Breast epithelium (tissue), 4 donors: Measurements from ENCODE around the gene IQCN. TPM values are rescaled to one million over a fixed set of nuclear protein-coding genes. Genes with fewer than 3 reads are reported as not detected.
A peak's percentile ranks its signal among the peaks of the same experiment; 100 is the strongest.

ENCODE experiments used
- DNase-seq, 2 donors: peaks; one replicate each; pipeline ENCODE4 v3.0.0-alpha.2; 2019; ENCODE audit warnings: low spot score in 2 of 2
- H3K27ac ChIP-seq, 2 donors: fragments of 200-600 bp; sonication (generic) in 1 of 2; one replicate each; pipeline ENCODE4 v1.5.1; 2016 to 2019; ENCODE audit warnings: mild to moderate bottlenecking in 1 of 2
- H3K27me3 ChIP-seq, 2 donors: fragments of 200-600 bp; sonication (generic) in 1 of 2; one replicate each; pipeline versions ENCODE4 v1.5.1 to v1.6.0; 2017 to 2019; ENCODE audit warnings: control low read depth in 1 of 2, mild to moderate bottlenecking in 1 of 2
- H3K36me3 ChIP-seq: fragments of 200-600 bp; one replicate; pipeline ENCODE4 v1.5.1; 2019
- H3K4me1 ChIP-seq, 2 donors: fragments of 200-600 bp; sonication (generic); one replicate each; pipeline ENCODE4 v1.5.1; 2016 to 2019; ENCODE audit warnings: control low read depth in 1 of 2
- H3K4me3 ChIP-seq, 3 donors: fragments of 200-600 bp; sonication (generic); 1 replicate in 2 of 3; 2 replicates in 1 of 3; pipeline ENCODE4 v1.5.1; 2016 to 2019; ENCODE audit warnings: mild to moderate bottlenecking in 3 of 3, moderate library complexity in 2 of 3
- H3K9me3 ChIP-seq, 2 donors: fragments of 200-600 bp; sonication (generic) in 1 of 2; one replicate each; pipeline ENCODE4 v1.5.1; 2016 to 2019; ENCODE audit warnings: control low read depth in 1 of 2
- POLR2A ChIP-seq: fragments of 450-650 bp; IDR thresholded peaks from one replicate; pipeline ENCODE4 v1.6.1; 2016; ENCODE audit warnings: antibody characterized with exemption, mild to moderate bottlenecking, moderate library complexity
- POLR2AphosphoS5 ChIP-seq, 3 donors: sonication (generic); formaldehyde crosslinking; IDR thresholded peaks; one replicate each; pipeline ENCODE4 v1.6.1; 2017; ENCODE audit warnings: antibody characterized with exemption in 3 of 3
- intact Hi-C: fragments of 100-400 bp; cut with DNase I; formaldehyde crosslinking; loops from one replicate; pipeline ENCODE4 v1.15.1; 2023; ENCODE audit warnings: low total_unique reads
- total RNA-seq, 3 donors: library from RNA; depleted of rRNA; stranded (reverse); fragments of >200 nt; gene quantifications; one replicate each; pipeline ENCODE4 v1.1.0, GENCODE V29; 2016
- TF ChIP-seq, protein P1 (sequence below), 3 donors: fragments of 450-650 bp; IDR thresholded peaks; one replicate each; pipeline ENCODE4 v1.5.1; 2016 to 2017; ENCODE audit warnings: antibody characterized with exemption in 3 of 3, mild to moderate bottlenecking in 3 of 3, moderate library complexity in 3 of 3

The IQCN gene
- total RNA-seq, 3 donors from 2014 or later: 7.0 to 16.6 (median 9.5) TPM

DNA sequence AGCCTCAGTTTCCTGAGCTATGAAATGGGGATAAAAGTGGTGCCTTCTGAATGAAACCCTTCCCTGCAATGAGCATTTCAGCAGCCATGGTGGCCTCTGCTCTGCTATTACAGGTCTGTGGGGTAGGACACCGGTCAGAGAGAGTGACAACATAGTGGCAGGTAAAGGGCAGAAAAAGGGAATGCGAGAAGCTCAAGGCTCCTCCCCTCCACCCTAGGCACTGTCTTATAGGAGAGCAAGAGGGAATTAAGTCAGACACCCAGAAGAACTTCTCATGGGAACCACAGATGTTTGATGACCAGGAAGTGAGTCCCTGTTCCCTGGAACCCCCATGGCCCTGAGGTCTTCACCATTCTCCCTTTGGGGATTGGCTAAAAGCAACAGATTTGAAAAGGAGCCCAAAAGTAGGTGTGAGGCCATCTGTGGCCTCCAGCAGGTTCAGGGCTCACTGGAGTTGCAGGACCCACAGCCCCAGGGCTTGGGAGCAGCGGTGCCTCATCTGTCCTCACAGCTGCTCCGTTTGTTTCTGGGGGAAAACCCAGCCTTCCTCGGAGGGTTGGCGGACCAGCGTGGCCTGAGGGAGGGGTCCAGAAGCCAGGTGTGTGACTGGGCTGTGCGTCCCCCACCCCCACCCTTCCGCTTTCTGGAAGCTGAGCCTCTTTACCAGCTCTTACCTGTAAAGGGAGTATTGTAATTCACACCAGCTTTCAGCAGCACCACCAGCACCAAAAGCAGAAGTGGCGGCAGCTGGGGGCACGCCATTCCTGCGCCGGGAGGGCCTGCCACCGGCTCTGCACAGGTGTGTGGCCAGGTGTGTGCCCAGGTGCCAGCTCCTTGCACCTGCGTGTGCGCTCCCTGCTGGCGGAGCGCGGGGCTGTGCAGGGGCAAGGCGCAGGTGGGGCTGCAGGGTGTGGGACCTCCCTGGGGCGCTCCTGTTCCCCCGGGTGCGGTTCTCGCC, 19.4 kb downstream of the IQCN start:
- Histone ChIP-seq H3K27ac (no peak overlapping the region), H3K9me3 (no peaks in the 10 kb centered on the region), H3K4me3 (no peak overlapping the region), H3K4me1 (no peaks in the 10 kb centered on the region), H3K27me3 (no peaks in the 10 kb centered on the region), H3K36me3 (peaks cover 7% of the 10 kb centered on the region)
- intact Hi-C loops: loop anchor here (5.0 kb wide), 1 partner anchor 1623 kb away; no protein-coding TSS in a partner anchor
- no peak for TF ChIP-seq POLR2A
- no peak for TF ChIP-seq POLR2AphosphoS5 (IDR thresholded peaks at IDR 0.05)
- TF ChIP-seq, protein P1, sequence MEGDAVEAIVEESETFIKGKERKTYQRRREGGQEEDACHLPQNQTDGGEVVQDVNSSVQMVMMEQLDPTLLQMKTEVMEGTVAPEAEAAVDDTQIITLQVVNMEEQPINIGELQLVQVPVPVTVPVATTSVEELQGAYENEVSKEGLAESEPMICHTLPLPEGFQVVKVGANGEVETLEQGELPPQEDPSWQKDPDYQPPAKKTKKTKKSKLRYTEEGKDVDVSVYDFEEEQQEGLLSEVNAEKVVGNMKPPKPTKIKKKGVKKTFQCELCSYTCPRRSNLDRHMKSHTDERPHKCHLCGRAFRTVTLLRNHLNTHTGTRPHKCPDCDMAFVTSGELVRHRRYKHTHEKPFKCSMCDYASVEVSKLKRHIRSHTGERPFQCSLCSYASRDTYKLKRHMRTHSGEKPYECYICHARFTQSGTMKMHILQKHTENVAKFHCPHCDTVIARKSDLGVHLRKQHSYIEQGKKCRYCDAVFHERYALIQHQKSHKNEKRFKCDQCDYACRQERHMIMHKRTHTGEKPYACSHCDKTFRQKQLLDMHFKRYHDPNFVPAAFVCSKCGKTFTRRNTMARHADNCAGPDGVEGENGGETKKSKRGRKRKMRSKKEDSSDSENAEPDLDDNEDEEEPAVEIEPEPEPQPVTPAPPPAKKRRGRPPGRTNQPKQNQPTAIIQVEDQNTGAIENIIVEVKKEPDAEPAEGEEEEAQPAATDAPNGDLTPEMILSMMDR (IDR thresholded peaks at IDR 0.05): no peak
- no peak for DNase-seq

DNA sequence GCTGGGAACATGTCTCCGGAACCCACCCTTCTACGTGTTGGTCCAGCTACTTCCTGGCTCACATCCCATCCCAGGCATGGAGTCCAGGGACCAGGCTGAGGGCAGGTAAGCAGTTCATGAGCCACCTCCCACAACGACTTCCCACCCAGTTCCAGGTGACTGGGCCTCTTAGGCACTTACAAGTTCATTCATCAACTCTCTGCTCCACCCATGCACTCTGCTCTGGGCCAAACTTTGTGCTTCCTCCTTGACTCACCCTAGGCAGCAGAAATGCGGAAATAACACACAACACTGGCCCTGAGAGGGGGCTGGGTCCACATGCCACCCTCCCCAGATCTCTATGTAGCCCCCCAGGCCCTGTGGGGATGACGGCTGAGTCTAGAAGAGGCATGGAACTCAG, 20.5 kb downstream of the IQCN start:
- Histone ChIP-seq H3K27ac (no peak overlapping the region), H3K4me3 (no peak overlapping the region), H3K4me1 (no peaks in the 10 kb centered on the region), H3K9me3 (no peaks in the 10 kb centered on the region), H3K36me3 (peaks cover 7% of the 10 kb centered on the region), H3K27me3 (no peaks in the 10 kb centered on the region)
- DNase-seq: no peak
- TF ChIP-seq, protein P1 (IDR thresholded peaks at IDR 0.05): no peak
- TF ChIP-seq POLR2AphosphoS5 (IDR thresholded peaks at IDR 0.05): no peak
- TF ChIP-seq POLR2A: no peak
- intact Hi-C loops: no loop called here

DNA sequence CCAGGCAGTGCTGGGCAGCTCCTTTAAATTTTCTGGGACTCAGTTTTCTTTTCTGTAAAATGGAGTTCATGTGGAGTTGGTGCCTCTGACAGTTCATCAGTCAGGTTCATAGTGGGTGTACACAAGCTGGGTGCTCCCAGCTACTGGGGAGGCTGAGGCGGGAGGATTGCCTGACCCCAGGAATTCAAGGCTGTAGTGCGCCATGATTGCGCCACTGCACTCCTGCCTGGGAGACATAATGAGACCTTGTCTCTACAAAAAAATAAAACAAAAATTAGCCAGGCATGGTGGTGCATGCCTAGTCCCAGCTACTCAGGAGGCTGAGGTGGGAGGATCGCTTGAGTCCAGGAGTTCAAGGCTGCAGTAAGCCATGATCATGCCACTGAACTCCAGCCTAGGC, 21.1 kb downstream of the IQCN start:
- intact Hi-C loops: no loop called here
- no peak overlapping the region for H3K27ac ChIP-seq
- TF ChIP-seq, protein P1 (IDR thresholded peaks at IDR 0.05): no peak
- no peak for TF ChIP-seq POLR2AphosphoS5 (IDR thresholded peaks at IDR 0.05)
- no peak for TF ChIP-seq POLR2A

DNA sequence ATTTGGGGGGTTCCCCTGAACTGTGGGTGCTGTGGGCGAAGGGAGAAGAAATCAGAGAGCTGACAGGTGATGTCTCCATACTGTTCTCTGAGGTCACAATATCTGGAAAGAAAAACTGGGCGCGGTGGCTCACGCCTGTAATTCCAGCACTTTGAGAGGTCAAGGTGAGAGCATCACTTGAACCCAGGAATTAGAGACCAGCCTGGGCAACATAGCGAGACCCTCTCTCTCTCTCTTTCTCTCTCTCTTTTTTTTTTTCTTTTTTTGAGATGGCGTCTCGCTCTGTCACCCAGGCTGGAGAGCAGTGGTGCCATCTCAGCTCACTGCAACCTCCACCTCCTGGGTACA, 21.9 kb downstream of the IQCN start:
- intact Hi-C loops: no loop called here
- Histone ChIP-seq H3K27me3 (no peaks in the 10 kb centered on the region), H3K27ac (no peak overlapping the region), H3K4me3 (no peak overlapping the region), H3K4me1 (no peaks in the 10 kb centered on the region), H3K9me3 (no peaks in the 10 kb centered on the region), H3K36me3 (peaks cover 4% of the 10 kb centered on the region)
- TF ChIP-seq POLR2AphosphoS5 (IDR thresholded peaks at IDR 0.05) (no peak), POLR2A (no peak)
- TF ChIP-seq, protein P1 (IDR thresholded peaks at IDR 0.05): no peak
- no peak for DNase-seq

More for the DNA sequence above, 21.1 kb downstream of the IQCN start:
- Histone ChIP-seq H3K9me3 (no peaks in the 10 kb centered on the region), H3K36me3 (peaks cover 7% of the 10 kb centered on the region), H3K27me3 (no peaks in the 10 kb centered on the region), H3K4me3 (no peak overlapping the region), H3K4me1 (no peaks in the 10 kb centered on the region)
- no peak for DNase-seq

DNA sequence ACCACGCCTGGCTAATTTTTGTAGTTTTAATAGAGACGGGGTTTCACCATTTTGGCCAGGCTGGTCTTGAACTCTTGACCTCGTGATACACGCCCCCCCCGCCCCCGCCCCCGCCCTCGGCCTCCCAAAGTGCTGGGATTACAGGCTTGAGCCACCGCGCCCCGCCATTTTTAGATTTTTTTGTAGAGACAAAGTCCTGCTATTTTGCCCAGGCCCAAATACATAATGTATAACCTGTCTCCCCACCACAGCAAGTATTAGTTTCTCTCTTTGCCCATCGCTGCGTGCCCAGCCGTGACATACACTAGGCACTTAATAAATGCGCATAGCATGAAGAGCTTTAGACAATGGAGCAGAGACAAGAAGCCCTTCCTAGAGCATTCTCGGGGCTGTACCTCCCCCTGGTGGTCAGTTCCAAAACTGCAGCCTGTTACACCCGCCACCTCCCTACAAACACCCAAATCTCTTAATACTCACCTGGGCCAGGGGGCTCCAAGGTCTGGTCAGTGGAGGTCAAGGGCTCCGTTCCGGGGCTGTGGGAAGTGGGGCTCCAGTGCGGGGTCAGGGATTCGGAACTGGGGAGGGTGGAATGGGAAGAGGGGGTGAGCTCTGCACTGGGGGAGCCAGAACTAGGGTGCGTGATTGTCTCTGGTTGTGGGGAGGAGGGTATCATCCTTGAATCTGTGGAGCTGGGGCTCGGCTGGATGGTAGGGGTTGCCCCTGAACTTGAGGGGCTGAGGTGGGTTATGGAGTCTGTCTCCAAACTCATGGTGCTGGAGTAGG, 22.5 kb downstream of the IQCN start:
- H3K4me3 ChIP-seq: no peak overlapping the region
- peak; percentile 61 to 79 for DNase-seq
- no peaks in the 10 kb centered on the region for H3K36me3 ChIP-seq
- no peaks in the 10 kb centered on the region for H3K27me3 ChIP-seq
- no peaks in the 10 kb centered on the region for H3K4me1 ChIP-seq
- H3K9me3 ChIP-seq: no peaks in the 10 kb centered on the region
- intact Hi-C loops: no loop called here
- H3K27ac ChIP-seq: no peak overlapping the region
- TF ChIP-seq, protein P1 (IDR thresholded peaks at IDR 0.05): peak; percentile 97
- TF ChIP-seq POLR2AphosphoS5 (IDR thresholded peaks at IDR 0.05): no peak
